KOPT-K1 (cell line): ENCODE measurements around the gene PIK3C2G.
"Not testable (repeated sequence)": the region's sequence is repeated elsewhere in the genome, so short reads cannot be mapped to it uniquely, and the experiment has no call there.

Experiments
- H3K27ac ChIP-seq: fragments of 200-600 bp; sonication (generic); 2 replicates; pipeline ENCODE4 v1.5.1; 2016; ENCODE audit warnings: antibody characterized with exemption, mild to moderate bottlenecking, low read depth, low read length; ENCODE audit not compliant: poor library complexity, severe bottlenecking
- H3K36me3 ChIP-seq: fragments of 200-600 bp; sonication (generic); 2 replicates; pipeline ENCODE4 v1.5.1; 2017; ENCODE audit warnings: antibody characterized with exemption, mild to moderate bottlenecking, low read length, moderate library complexity; ENCODE audit not compliant: insufficient read depth
- H3K9me3 ChIP-seq: fragments of 200-600 bp; sonication (generic); 2 replicates; pipeline ENCODE4 v1.5.1; 2017; ENCODE audit warnings: antibody characterized with exemption, low read length, mild to moderate bottlenecking; ENCODE audit not compliant: insufficient read depth, poor library complexity, severe bottlenecking

PIK3C2G gene

GRCh38 chr12:18653465-18653864 is 392.1 kb downstream of the PIK3C2G start:
- H3K9me3 ChIP-seq, result no peaks in the 10 kb centered on the region
- H3K36me3 ChIP-seq, result no peaks in the 10 kb centered on the region
- no peak overlapping the region for H3K27ac ChIP-seq

- Histone ChIP-seq H3K36me3 (no peaks in the 10 kb centered on the region), H3K27ac (no peak overlapping the region), H3K9me3 (no peaks in the 10 kb centered on the region)
Observed at GRCh38 chr12:18655351-18655750, 394.0 kb downstream of the PIK3C2G start.

- Histone ChIP-seq H3K36me3 (no peaks in the 10 kb centered on the region), H3K27ac (no peak overlapping the region), H3K9me3 (no peaks in the 10 kb centered on the region)
Observed at GRCh38 chr12:18658179-18658578, 396.9 kb downstream of the PIK3C2G start.

GRCh38 chr12:18658829-18659228 is 397.5 kb downstream of the PIK3C2G start:
- Histone ChIP-seq H3K27ac (no peak overlapping the region), H3K36me3 (no peaks in the 10 kb centered on the region), H3K9me3 (no peaks in the 10 kb centered on the region)

- Histone ChIP-seq H3K36me3 (no peaks in the 10 kb centered on the region), H3K9me3 (no peaks in the 10 kb centered on the region), H3K27ac (no peak overlapping the region)
Observed at GRCh38 chr12:18676141-18676540, 414.8 kb downstream of the PIK3C2G start.

- Histone ChIP-seq H3K36me3 (no peaks in the 10 kb centered on the region), H3K27ac (no peak overlapping the region), H3K9me3 (no peaks in the 10 kb centered on the region)
Observed at GRCh38 chr12:18676996-18677588, 415.8 kb downstream of the PIK3C2G start.

DNA sequence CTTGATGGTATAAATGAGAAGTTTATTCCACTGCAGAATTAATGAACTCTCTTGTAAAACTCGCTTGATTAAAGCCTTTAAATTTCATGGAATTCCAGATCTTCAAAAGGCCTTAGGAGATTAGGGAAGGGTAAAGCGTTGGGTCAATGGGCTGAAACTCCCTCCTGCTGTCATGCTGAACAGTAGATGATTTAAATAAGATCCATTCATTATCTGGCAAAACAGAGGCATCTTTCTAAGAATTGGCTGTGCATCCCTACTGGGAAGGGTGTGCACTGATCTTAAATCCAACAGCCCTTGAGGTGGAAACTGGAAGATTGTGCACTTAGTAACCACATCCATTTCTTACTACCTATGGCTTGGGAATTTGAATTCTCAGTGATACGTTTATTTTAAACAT is 420.5 kb downstream of the PIK3C2G start:
- H3K27ac ChIP-seq, result no peak overlapping the region
- H3K36me3 ChIP-seq, result no peaks in the 10 kb centered on the region
- no peaks in the 10 kb centered on the region for H3K9me3 ChIP-seq

DNA sequence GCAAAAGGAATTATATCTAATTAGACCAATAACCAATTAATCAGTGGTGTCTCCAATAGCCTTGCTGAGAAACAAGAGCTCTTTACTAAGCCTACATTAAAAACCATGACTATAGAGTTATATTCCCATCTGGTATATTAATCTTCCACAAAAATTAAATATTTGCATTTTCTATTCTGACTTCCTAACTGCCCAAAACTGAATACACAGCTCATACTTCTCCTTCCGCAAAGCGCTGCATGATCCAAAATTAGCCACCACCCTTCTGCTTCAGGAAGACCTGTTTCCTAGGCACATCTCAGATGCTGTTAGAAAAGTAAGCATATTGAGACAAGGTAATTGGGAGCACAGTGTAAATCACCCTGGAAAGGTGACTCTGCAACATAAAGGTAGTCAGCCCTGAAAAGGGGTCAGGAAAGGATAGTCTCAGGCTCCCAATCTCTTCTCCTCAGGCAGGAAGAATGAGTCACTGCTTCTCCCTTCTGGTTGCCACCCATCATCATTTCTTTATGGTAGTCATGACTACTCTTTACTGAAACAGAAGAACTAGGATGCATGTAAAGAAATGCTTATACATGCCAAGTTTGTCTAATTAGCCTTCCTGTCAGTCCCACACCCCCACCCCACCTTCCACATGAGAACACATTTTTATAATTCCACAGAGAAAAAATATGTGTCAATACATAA is 422.2 kb downstream of the PIK3C2G start:
- H3K27ac ChIP-seq, result no peak overlapping the region
- no peaks in the 10 kb centered on the region for H3K9me3 ChIP-seq
- no peaks in the 10 kb centered on the region for H3K36me3 ChIP-seq

DNA sequence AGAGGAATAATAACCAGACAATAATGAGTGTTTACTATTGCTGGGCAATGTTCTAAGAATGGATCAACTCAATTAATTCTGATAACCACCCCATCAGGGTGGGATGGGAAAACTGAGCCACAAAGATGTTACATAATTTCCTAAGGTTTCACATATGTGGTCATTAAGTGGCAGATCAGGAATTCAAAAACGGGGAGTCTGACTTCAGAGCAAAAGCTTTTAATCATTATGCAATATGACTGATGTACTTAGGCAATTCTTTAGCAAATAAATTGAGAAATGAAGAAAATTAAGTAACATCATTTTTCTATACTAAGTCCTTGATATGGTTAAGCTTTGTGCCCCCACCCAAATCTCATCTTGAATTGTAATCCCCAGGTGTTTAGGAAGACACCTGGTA is 423.1 kb downstream of the PIK3C2G start:
- no peaks in the 10 kb centered on the region for H3K9me3 ChIP-seq
- no peak overlapping the region for H3K27ac ChIP-seq
- H3K36me3 ChIP-seq, result no peaks in the 10 kb centered on the region

GRCh38 chr12:18689771-18690170 is 428.5 kb downstream of the PIK3C2G start:
- no peak overlapping the region for H3K27ac ChIP-seq
- no peaks in the 10 kb centered on the region for H3K36me3 ChIP-seq
- no peaks in the 10 kb centered on the region for H3K9me3 ChIP-seq

DNA sequence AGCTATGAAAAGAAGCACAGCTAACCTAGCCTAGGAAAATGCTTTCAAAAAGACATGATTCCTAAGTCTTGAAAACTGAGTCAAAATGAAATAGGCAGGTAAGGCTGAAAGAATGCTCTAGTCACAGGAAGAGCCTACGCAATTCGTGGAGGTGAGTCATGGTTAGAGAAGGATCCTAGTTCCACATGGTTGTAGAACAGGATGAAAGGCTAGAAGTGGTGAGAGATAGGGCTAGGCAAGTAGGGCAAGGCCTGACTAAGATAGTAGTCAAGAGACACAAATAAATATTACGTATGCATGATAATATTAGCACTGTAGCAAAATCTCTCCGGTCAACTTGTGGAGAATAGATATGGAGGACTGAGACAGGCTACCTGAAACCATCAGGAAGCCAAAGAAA is 429.3 kb downstream of the PIK3C2G start:
- Histone ChIP-seq H3K27ac (no peak overlapping the region), H3K9me3 (no peaks in the 10 kb centered on the region), H3K36me3 (no peaks in the 10 kb centered on the region)

DNA sequence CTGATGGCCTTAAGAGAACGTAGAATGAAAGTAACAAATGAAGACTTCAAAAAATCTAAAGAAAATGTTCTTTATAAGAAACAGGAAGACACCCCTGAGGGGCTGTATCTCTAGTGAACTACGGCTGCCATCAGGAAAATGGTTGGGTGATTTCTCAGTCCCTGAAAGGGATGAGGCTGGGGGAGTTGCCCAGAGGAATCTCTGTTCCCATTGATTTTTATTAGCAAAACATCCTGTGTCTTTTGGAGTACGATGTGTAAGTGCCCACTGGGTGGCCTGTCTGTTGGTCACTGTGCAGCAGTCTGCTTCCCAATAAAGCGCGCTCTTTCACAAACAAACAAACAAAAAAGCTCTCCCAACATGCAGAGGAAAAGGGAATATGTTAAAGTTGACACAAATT is 432.7 kb downstream of the PIK3C2G start:
- not testable (repeated sequence) for H3K27ac ChIP-seq, H3K9me3 ChIP-seq, H3K36me3 ChIP-seq

- Histone ChIP-seq H3K27ac (no peak overlapping the region), H3K36me3 (no peaks in the 10 kb centered on the region), H3K9me3 (no peaks in the 10 kb centered on the region)
Observed at GRCh38 chr12:18696971-18697602, 435.8 kb downstream of the PIK3C2G start.
